H9 (cell line): ENCODE results near the gene SMTN. TPM values are rescaled to one million over a fixed set of nuclear protein-coding genes. Genes with fewer than 3 reads are reported as not detected.

Experiments
- DNase-seq: peaks from one replicate; pipeline ENCODE4 v3.0.0-alpha.2; 2017
- H2AFZ ChIP-seq: one replicate; pipeline ENCODE4 v1.6.1; 2013; ENCODE audit warnings: mild to moderate bottlenecking, low read length, control low read depth, moderate library complexity
- H2AK5ac ChIP-seq: 2 replicates; pipeline ENCODE4 v1.6.1; 2013; ENCODE audit warnings: low read length, control low read depth, mixed read lengths; ENCODE audit not compliant: insufficient read length
- H2BK120ac ChIP-seq: one replicate; pipeline ENCODE4 v1.6.1; 2013; ENCODE audit warnings: low read depth, mild to moderate bottlenecking, low read length, control low read depth, inconsistent platforms; ENCODE audit not compliant: poor library complexity, severe bottlenecking
- H2BK12ac ChIP-seq: 2 replicates; pipeline ENCODE4 v1.6.1; 2013; ENCODE audit warnings: low read length, control low read depth, mixed read lengths, low read depth; ENCODE audit not compliant: insufficient read length
- H2BK15ac ChIP-seq: 2 replicates; pipeline ENCODE4 v1.6.1; 2013; ENCODE audit warnings: low read depth, low read length, control low read depth
- H2BK20ac ChIP-seq: one replicate; pipeline ENCODE4 v1.6.1; 2013; ENCODE audit warnings: low read depth, mild to moderate bottlenecking, low read length, control low read depth, inconsistent platforms; ENCODE audit not compliant: poor library complexity, severe bottlenecking
- H2BK5ac ChIP-seq: 2 replicates; pipeline ENCODE4 v1.6.1; 2013; ENCODE audit warnings: low read length, control low read depth, mixed read lengths; ENCODE audit not compliant: insufficient read length
- H3K14ac ChIP-seq: 2 replicates; pipeline ENCODE4 v1.6.1; 2013; ENCODE audit warnings: low read length, control low read depth; ENCODE audit not compliant: insufficient read depth
- H3K18ac ChIP-seq: 2 replicates; pipeline ENCODE4 v1.6.1; 2013; ENCODE audit warnings: low read depth, mild to moderate bottlenecking, mixed read lengths, low read length, control low read depth; ENCODE audit not compliant: insufficient read length
- H3K23ac ChIP-seq: 2 replicates; pipeline ENCODE4 v1.6.1; 2013; ENCODE audit warnings: low read length, control low read depth, mixed read lengths, low read depth; ENCODE audit not compliant: insufficient read length
- H3K23me2 ChIP-seq: 2 replicates; pipeline ENCODE4 v1.6.1; 2013; ENCODE audit warnings: low read depth, mild to moderate bottlenecking, mixed read lengths, low read length, control low read depth; ENCODE audit not compliant: insufficient read length, poor library complexity, severe bottlenecking
- H3K27ac ChIP-seq: 2 replicates; pipeline ENCODE4 v1.5.1; 2013; ENCODE audit warnings: low read length, control low read depth, mixed read lengths, low read depth; ENCODE audit not compliant: insufficient read length
- H3K27me3 ChIP-seq: 2 replicates; pipeline ENCODE4 v1.6.1; 2013; ENCODE audit warnings: low read length, control low read depth, inconsistent platforms; ENCODE audit not compliant: insufficient read depth
- H3K4ac ChIP-seq: 2 replicates; pipeline ENCODE4 v1.6.1; 2013; ENCODE audit warnings: low read depth, mild to moderate bottlenecking, control low read depth, inconsistent platforms, low read length, moderate library complexity
- H3K4me1 ChIP-seq: 2 replicates; pipeline ENCODE4 v1.6.1; 2013; ENCODE audit warnings: low read length, control low read depth, inconsistent platforms; ENCODE audit not compliant: insufficient read depth
- H3K4me2 ChIP-seq: 2 replicates; pipeline ENCODE4 v1.6.1; 2013; ENCODE audit warnings: low read length, control low read depth, mixed read lengths; ENCODE audit not compliant: insufficient read length, insufficient read depth
- H3K56ac ChIP-seq: 2 replicates; pipeline ENCODE4 v1.6.1; 2013; ENCODE audit warnings: low read depth, mild to moderate bottlenecking, mixed read lengths, low read length, control low read depth; ENCODE audit not compliant: insufficient read length
- H3K79me1 ChIP-seq: 2 replicates; pipeline ENCODE4 v1.6.1; 2013; ENCODE audit warnings: low read depth, mild to moderate bottlenecking, moderate library complexity, low read length, control low read depth, inconsistent platforms; ENCODE audit not compliant: insufficient read depth, poor library complexity, severe bottlenecking
- H3K79me2 ChIP-seq: 2 replicates; pipeline ENCODE4 v1.6.1; 2013; ENCODE audit warnings: low read length, control low read depth, inconsistent platforms; ENCODE audit not compliant: insufficient read depth
- H3K9ac ChIP-seq: 2 replicates; pipeline ENCODE4 v1.6.1; 2013; ENCODE audit warnings: low read length, control low read depth, mixed read lengths; ENCODE audit not compliant: insufficient read length; ENCODE audit errors: extremely low read depth
- H3K9me3 ChIP-seq: one replicate; pipeline ENCODE4 v1.6.1; 2013; ENCODE audit warnings: low read depth, low read length, inconsistent platforms; ENCODE audit not compliant: control insufficient read depth
- H3T11ph ChIP-seq: one replicate; pipeline ENCODE4 v1.6.1; 2013; ENCODE audit warnings: mild to moderate bottlenecking, low read length, control low read depth, inconsistent platforms
- H4K20me1 ChIP-seq: one replicate; pipeline ENCODE4 v1.6.1; 2013; ENCODE audit not compliant: control insufficient read depth, insufficient read length, insufficient read depth
- H4K5ac ChIP-seq: 2 replicates; pipeline ENCODE4 v1.6.1; 2013; ENCODE audit warnings: low read depth, mild to moderate bottlenecking, mixed read lengths, low read length, control low read depth; ENCODE audit not compliant: insufficient read length
- H4K8ac ChIP-seq: replicated peaks from 2 replicates; pipeline ENCODE4 v1.6.1; 2013; ENCODE audit warnings: low read length, control low read depth, mixed read lengths, low read depth; ENCODE audit not compliant: insufficient read length
- H4K91ac ChIP-seq: 2 replicates; pipeline ENCODE4 v1.6.1; 2013; ENCODE audit warnings: low read depth, mild to moderate bottlenecking, moderate library complexity, mixed read lengths, low read length, control low read depth; ENCODE audit not compliant: insufficient read length
- H3K27ac Mint-ChIP-seq, 3 experiments: 2 replicates in 2 of 3; 3 replicates in 1 of 3; pipeline ENCODE4 v1.8.0; 2020 to 2021; ENCODE audit warnings: mixed read lengths in 3 of 3, mild to moderate bottlenecking in 1 of 3, moderate library complexity in 1 of 3
- H3K27me3 Mint-ChIP-seq: 2 replicates; pipeline ENCODE4 v1.8.0; 2021; ENCODE audit warnings: low read depth, mild to moderate bottlenecking, moderate library complexity, mixed read lengths
- H3K36me3 Mint-ChIP-seq, 3 experiments: 2 replicates in 2 of 3; 3 replicates in 1 of 3; pipeline ENCODE4 v1.8.0; 2020 to 2021; ENCODE audit warnings: low read depth in 3 of 3, mixed read lengths in 3 of 3; ENCODE audit not compliant: insufficient read depth in 1 of 3
- H3K4me1 Mint-ChIP-seq, 2 experiments: 2 replicates each; pipeline ENCODE4 v1.8.0; 2020; ENCODE audit warnings: mixed read lengths in 2 of 2
- H3K4me3 Mint-ChIP-seq, 2 experiments: 2 replicates in 1 of 2; 3 replicates in 1 of 2; pipeline ENCODE4 v1.8.0; 2020 to 2021; ENCODE audit warnings: mild to moderate bottlenecking in 2 of 2, mixed read lengths in 2 of 2, moderate library complexity in 1 of 2
- H3K9me3 Mint-ChIP-seq, 2 experiments: 2 replicates in 1 of 2; 3 replicates in 1 of 2; pipeline ENCODE4 v1.8.0; 2020; ENCODE audit warnings: mild to moderate bottlenecking in 2 of 2, mixed read lengths in 2 of 2, moderate library complexity in 1 of 2
- CTCF ChIP-seq: fragments of 200-600 bp; sonication (generic); conservative IDR thresholded peaks from 3 replicates; pipeline ENCODE4 v1.8.0; 2021; ENCODE audit warnings: antibody characterized with exemption, mild to moderate bottlenecking
- WGBS: extraction: QIAGEN DNeasy Blood & Tissue Kit; methylation state at CpG from one replicate; pipeline ENCODE4 v1.1.7; 2013; ENCODE audit warnings: missing lambda C conversion rate, low lambda C conversion rate, mixed read lengths; ENCODE audit not compliant: insufficient read length; ENCODE audit errors: extremely low coverage; 5-methylcytosine and 5-hydroxymethylcytosine counted together
- total RNA-seq: library from RNA; stranded (reverse); gene quantifications from 2 replicates; pipeline ENCODE4 v1.2.1, GENCODE V29; 2021

SMTN gene
- total RNA-seq, 1 experiment from 2014 or later: 23.4 TPM

GRCh38 chr22:31127181-31127772, 46.2 kb downstream of the SMTN start:
- Mint-ChIP-seq H3K27ac (peak overlapping the region in 2 of 3 experiments; percentile 65 to 70; a peak in 3 of 7 replicates), H3K9me3 (no peaks in the 10 kb centered on the region), H3K36me3 (no peaks in the 10 kb centered on the region), H3K27me3 (peaks cover 6% of the 10 kb centered on the region), H3K4me1 (peaks cover 18 to 30% of the 10 kb centered on the region in 2 experiments), H3K4me3 (peak overlapping the region in 1 of 2 experiments; percentile 44; a peak in 1 of 5 replicates)
- Histone ChIP-seq H3K14ac (no peak overlapping the region), H2AK5ac (no peak overlapping the region), H3K4ac (no peak overlapping the region), H4K20me1 (no peaks in the 10 kb centered on the region), H3T11ph (no peak overlapping the region), H3K27me3 (no peaks in the 10 kb centered on the region), H3K79me1 (no peaks in the 10 kb centered on the region), H3K18ac (no peak overlapping the region), H3K4me1 (peaks cover 5% of the 10 kb centered on the region; the same call in 1 of the 2 replicates), H3K9me3 (no peaks in the 10 kb centered on the region), H3K23me2 (no peaks in the 10 kb centered on the region), H3K56ac (no peak overlapping the region), H2AFZ (no peak overlapping the region), H3K9ac (no peak overlapping the region), H2BK5ac (no peak overlapping the region), H4K91ac (no peak overlapping the region), H2BK15ac (no peak overlapping the region), H4K8ac (no peak overlapping the region), H3K4me2 (peak overlapping the region; percentile 11), H2BK120ac (no peak overlapping the region), H3K79me2 (no peaks in the 10 kb centered on the region), H3K23ac (no peak overlapping the region), H2BK12ac (no peak overlapping the region), H4K5ac (no peak overlapping the region), H2BK20ac (no peak overlapping the region), H3K27ac (no peak overlapping the region)
- peak; percentile 95 for DNase-seq
- TF ChIP-seq CTCF: no peak
- WGBS: no CpG with 5 or more reads among the region's 19 CpGs
